ENCODE measurements around the gene PPP1R14C.
"Not testable (repeated sequence)": the region's sequence is repeated elsewhere in the genome, so short reads cannot be mapped to it uniquely, and the experiment has no call there.

DNA sequence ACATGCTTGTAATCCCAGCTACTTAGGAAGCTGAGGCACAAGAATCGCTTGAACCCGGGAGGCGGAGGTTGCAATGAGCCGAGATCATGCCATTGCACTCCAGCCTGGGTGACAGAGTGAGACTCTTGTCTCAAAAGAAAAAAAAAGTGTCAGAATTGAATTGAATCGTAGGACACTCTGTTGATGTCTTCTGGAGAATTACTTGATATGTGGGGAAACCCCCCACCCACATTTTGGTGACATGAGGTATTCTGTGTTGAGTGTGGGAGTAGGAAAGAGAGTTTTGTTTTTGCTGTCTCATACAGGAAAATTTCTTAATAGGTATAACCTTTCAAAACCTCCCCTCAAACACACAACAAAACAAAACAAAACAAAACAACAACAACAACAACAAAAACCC is 98.9 kb downstream of the PPP1R14C start:
- TF ChIP-seq, protein P1, sequence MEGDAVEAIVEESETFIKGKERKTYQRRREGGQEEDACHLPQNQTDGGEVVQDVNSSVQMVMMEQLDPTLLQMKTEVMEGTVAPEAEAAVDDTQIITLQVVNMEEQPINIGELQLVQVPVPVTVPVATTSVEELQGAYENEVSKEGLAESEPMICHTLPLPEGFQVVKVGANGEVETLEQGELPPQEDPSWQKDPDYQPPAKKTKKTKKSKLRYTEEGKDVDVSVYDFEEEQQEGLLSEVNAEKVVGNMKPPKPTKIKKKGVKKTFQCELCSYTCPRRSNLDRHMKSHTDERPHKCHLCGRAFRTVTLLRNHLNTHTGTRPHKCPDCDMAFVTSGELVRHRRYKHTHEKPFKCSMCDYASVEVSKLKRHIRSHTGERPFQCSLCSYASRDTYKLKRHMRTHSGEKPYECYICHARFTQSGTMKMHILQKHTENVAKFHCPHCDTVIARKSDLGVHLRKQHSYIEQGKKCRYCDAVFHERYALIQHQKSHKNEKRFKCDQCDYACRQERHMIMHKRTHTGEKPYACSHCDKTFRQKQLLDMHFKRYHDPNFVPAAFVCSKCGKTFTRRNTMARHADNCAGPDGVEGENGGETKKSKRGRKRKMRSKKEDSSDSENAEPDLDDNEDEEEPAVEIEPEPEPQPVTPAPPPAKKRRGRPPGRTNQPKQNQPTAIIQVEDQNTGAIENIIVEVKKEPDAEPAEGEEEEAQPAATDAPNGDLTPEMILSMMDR (IDR thresholded peaks at IDR 0.05), result not testable (repeated sequence)
- not testable (repeated sequence) for TF ChIP-seq POLR2A (IDR thresholded peaks at IDR 0.05)
